ENCODE measurements around the gene GNRH2.

DNA sequence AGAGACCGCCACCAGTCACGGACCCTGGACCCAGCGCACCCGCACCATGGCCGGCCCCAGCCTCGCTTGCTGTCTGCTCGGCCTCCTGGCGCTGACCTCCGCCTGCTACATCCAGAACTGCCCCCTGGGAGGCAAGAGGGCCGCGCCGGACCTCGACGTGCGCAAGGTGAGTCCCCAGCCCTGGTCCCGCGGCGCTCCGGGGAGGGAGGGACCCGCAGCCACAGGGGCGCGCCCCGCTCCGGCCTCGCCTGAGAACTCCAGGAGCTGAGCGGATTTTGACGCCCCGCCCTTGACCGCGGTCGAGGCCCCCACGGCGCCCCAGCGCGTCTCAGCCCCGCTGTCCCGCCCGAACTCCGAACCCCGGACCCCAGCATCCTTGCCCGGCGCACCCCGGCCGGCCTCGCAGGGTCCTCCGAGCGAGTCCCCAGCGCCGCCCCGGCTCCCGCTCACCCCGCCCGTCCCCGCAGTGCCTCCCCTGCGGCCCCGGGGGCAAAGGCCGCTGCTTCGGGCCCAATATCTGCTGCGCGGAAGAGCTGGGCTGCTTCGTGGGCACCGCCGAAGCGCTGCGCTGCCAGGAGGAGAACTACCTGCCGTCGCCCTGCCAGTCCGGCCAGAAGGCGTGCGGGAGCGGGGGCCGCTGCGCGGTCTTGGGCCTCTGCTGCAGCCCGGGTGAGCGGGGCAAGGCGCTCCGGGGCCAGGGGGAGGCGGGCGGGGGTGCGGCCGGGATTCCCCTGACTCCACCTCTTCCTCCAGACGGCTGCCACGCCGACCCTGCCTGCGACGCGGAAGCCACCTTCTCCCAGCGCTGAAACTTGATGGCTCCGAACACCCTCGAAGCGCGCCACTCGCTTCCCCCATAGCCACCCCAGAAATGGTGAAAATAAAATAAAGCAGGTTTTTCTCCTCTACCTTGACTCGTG lies 28.4 kb downstream of the GNRH2 start, which contains the start of gene OXT:
- TF ChIP-seq CTCF (IDR thresholded peaks at IDR 0.05) (no peak), POLR2AphosphoS5 (IDR thresholded peaks at IDR 0.05) (no peak), POLR2A (IDR thresholded peaks at IDR 0.05) (peak in 1 of 2 donors; percentile 13)

All from gastroesophageal sphincter (tissue), 3 donors.